Astrocyte of the spinal cord (primary cell): ENCODE data around the gene DNAH10.
A peak's percentile ranks its signal among the peaks of the same experiment; 100 is the strongest.

Source experiments
- DNase-seq: peaks from one replicate; pipeline ENCODE4 v3.0.0; 2011; ENCODE audit warnings: low read depth, low spot score
- H3K4me3 ChIP-seq: 2 replicates; pipeline ENCODE4 v1.5.1; 2011; ENCODE audit warnings: low read depth, mild to moderate bottlenecking, low read length, moderate library complexity
- in situ Hi-C: cut with HindIII; loops from 2 replicates; pipeline ENCODE4 v1.10.0; 2017; ENCODE audit warnings: low sequenced_read_pairs
- TF ChIP-seq, protein P1 (sequence below): IDR thresholded peaks from 2 replicates; pipeline ENCODE4 v1.5.1; 2012; ENCODE audit warnings: low read depth, mild to moderate bottlenecking, low read length, inconsistent platforms

The DNAH10 gene

DNA sequence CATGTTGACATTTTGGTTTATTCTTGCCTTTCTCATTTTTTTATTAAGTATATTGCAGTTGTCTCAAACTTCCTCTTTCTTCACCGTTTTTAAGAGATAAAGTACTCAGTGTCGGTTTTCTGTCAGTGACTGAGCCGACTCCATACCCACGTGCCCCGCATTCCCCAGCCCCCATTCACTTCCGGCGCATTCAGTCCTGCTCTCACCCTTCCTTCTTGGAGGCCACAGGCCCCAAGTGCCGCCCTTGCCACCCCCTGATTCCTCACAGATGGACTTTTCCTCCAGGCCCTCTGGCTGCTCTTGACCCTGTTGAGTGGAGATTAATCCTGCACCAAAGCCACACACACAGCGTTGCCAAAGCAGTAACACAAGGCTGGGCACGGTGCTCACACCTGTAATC lies 19.1 kb upstream of the DNAH10 start:
- in situ Hi-C loops = no loop called here
- DNase-seq = no peak
- no peak overlapping the region for H3K4me3 ChIP-seq
- TF ChIP-seq, protein P1, sequence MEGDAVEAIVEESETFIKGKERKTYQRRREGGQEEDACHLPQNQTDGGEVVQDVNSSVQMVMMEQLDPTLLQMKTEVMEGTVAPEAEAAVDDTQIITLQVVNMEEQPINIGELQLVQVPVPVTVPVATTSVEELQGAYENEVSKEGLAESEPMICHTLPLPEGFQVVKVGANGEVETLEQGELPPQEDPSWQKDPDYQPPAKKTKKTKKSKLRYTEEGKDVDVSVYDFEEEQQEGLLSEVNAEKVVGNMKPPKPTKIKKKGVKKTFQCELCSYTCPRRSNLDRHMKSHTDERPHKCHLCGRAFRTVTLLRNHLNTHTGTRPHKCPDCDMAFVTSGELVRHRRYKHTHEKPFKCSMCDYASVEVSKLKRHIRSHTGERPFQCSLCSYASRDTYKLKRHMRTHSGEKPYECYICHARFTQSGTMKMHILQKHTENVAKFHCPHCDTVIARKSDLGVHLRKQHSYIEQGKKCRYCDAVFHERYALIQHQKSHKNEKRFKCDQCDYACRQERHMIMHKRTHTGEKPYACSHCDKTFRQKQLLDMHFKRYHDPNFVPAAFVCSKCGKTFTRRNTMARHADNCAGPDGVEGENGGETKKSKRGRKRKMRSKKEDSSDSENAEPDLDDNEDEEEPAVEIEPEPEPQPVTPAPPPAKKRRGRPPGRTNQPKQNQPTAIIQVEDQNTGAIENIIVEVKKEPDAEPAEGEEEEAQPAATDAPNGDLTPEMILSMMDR = no peak

DNA sequence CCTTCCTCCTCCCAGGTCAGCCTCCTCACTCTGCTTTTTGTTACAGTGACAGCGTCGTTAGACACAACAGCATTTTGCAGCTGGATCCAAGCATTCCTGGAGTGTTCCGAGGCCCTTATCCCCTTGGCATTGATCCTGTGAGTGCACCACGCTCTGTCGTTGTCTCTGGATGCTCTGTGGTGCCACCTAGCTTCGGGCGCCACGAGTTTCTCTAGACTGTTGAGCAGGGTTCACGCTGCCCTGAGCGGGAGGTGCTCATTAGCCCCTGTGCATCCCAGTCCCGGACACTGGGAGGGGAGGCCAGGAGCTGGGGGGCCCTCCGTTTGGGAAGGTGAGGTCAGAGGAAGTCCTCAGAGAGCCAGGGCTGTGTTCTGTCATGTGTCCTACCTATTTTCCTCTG lies 17.3 kb upstream of the DNAH10 start:
- DNase-seq = no peak
- H3K4me3 ChIP-seq = no peak overlapping the region
- TF ChIP-seq, protein P1 = peak; percentile 13
- in situ Hi-C loops = no loop called here

- no peak for DNase-seq
- in situ Hi-C loops = no loop called here
- TF ChIP-seq, protein P1 = no peak
- no peak overlapping the region for H3K4me3 ChIP-seq
These were observed 14.8 kb upstream of the DNAH10 start for GRCh38 chr12:123747309-123747708.

DNA sequence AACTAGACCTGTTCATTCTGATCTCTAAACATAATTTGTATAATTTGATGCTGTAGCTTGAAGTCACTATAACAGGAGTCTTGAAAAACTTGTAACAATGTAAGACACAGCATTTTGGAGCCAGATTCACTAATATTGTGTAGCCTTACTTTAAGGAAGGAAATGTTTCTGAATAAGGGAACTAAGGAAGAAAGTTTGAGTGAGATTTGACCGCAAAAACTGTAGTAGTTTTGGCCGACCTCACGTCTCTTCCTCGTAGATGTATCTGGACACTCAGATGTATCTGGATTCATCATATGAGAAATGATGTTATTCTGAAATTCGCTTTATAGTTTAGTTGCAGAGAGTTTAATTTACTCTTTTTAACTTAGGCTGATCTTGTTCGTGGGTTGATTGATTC lies 13.9 kb upstream of the DNAH10 start:
- no peak overlapping the region for H3K4me3 ChIP-seq
- no peak for DNase-seq
- TF ChIP-seq, protein P1 = no peak
- in situ Hi-C loops = no loop called here

DNA sequence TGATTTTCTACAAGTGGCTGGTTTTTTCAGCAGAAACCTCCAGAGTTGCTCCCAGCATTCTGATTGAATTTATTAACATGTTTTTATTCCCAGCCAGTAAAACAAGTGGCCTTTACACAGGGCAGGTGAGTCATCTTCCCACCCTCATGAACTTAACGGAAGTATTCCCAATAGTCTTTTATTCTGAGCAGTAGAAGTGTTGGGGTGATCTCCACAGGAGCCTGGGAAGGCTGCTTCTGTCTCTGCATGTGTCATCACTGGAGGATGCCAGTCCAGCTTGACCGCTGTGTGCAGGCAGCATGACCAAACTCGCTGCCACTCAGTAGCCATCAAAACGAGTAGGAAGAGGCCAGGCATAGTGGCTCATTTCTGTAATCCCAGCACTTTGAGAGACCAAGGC lies 13.4 kb upstream of the DNAH10 start:
- TF ChIP-seq, protein P1 = no peak
- in situ Hi-C loops = no loop called here
- DNase-seq = peak; percentile 67
- H3K4me3 ChIP-seq = no peak overlapping the region

DNA sequence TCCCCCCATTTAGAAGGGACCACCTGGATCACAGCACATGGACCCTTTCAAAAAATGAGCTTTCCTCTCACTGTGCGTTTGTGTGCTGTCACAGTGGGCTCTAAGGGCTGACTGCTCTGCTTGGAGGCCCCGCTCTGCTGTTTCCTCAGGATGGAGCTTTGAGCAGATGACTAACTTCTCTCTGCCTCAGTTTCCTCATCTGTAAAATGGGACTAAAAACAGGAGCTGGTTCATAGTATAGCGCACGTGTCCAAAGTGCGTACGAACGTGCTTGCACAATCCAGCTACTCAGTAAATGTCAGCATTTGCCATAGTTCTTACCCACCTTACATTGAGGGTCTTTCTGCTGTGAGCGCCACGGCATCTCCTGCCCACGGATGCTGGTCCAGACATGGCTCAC lies 12.7 kb upstream of the DNAH10 start:
- no peak for DNase-seq
- in situ Hi-C loops = no loop called here
- no peak overlapping the region for H3K4me3 ChIP-seq
- TF ChIP-seq, protein P1 = no peak

GRCh38 chr12:123750159-123750656 lies 11.9 kb upstream of the DNAH10 start:
- TF ChIP-seq, protein P1 = no peak
- in situ Hi-C loops = no loop called here

More at GRCh38 chr12:123750159-123750656, 11.9 kb upstream of the DNAH10 start:
- H3K4me3 ChIP-seq = no peak overlapping the region
- DNase-seq = no peak
